CD4-positive, alpha-beta T cell treated with Interleukin-6 for 4 hours (primary cell): ENCODE data around the gene USP6.
"Not testable (repeated sequence)": the region's sequence is repeated elsewhere in the genome, so short reads cannot be mapped to it uniquely, and the experiment has no call there.

Source experiments
- DNase-seq: peaks from one replicate; pipeline ENCODE4 v3.0.0-alpha.2; 2020; ENCODE audit warnings: mixed read lengths

Gene USP6

GRCh38 chr17:5122586-5123342 lies 6.9 kb downstream of the USP6 start:
- no peak for DNase-seq

- DNase-seq, result no peak
These were observed 7.7 kb downstream of the USP6 start for GRCh38 chr17:5123343-5124124.

- not testable (repeated sequence) for DNase-seq
These were observed 8.4 kb downstream of the USP6 start for GRCh38 chr17:5124125-5124760.

- not testable (repeated sequence) for DNase-seq
These were observed 9.1 kb downstream of the USP6 start for GRCh38 chr17:5124896-5125295.

- no peak for DNase-seq
These were observed 11.1 kb downstream of the USP6 start for GRCh38 chr17:5126719-5127488.

GRCh38 chr17:5127910-5128309 lies 12.1 kb downstream of the USP6 start:
- DNase-seq, result no peak

- not testable (repeated sequence) for DNase-seq
These were observed 12.6 kb downstream of the USP6 start for GRCh38 chr17:5128387-5128786.

- no peak for DNase-seq
These were observed 13.2 kb downstream of the USP6 start for GRCh38 chr17:5128905-5129535.

GRCh38 chr17:5129770-5130169 lies 13.9 kb downstream of the USP6 start:
- not testable (repeated sequence) for DNase-seq

GRCh38 chr17:5130261-5130660 lies 14.4 kb downstream of the USP6 start:
- DNase-seq, result not testable (repeated sequence)

GRCh38 chr17:5130687-5131086 lies 14.9 kb downstream of the USP6 start:
- not testable (repeated sequence) for DNase-seq

- DNase-seq, result no peak
These were observed 15.4 kb downstream of the USP6 start for GRCh38 chr17:5131146-5131715.

- not testable (repeated sequence) for DNase-seq
These were observed 16.1 kb downstream of the USP6 start for GRCh38 chr17:5131799-5132502.

GRCh38 chr17:5132503-5133225 lies 16.8 kb downstream of the USP6 start:
- DNase-seq, result not testable (repeated sequence)

- DNase-seq, result no peak
These were observed 17.5 kb downstream of the USP6 start for GRCh38 chr17:5133311-5133710.

GRCh38 chr17:5133961-5134360 lies 18.1 kb downstream of the USP6 start:
- not testable (repeated sequence) for DNase-seq

- not testable (repeated sequence) for DNase-seq
These were observed 18.7 kb downstream of the USP6 start for GRCh38 chr17:5134571-5134970.

- DNase-seq, result not testable (repeated sequence)
These were observed 19.4 kb downstream of the USP6 start for GRCh38 chr17:5135131-5135712.

GRCh38 chr17:5135726-5136579 lies 20.1 kb downstream of the USP6 start:
- no peak for DNase-seq
